ENCODE measurements around the gene U2AF1L4.
"Not testable (repeated sequence)": the region's sequence is repeated elsewhere in the genome, so short reads cannot be mapped to it uniquely, and the experiment has no call there.

Gene U2AF1L4

GRCh38 chr19:35739275-35740107 is 5.7 kb downstream of the U2AF1L4 start:
- no peak for DNase-seq

GRCh38 chr19:35738887-35739229 is 6.4 kb downstream of the U2AF1L4 start:
- no peak for DNase-seq

DNA sequence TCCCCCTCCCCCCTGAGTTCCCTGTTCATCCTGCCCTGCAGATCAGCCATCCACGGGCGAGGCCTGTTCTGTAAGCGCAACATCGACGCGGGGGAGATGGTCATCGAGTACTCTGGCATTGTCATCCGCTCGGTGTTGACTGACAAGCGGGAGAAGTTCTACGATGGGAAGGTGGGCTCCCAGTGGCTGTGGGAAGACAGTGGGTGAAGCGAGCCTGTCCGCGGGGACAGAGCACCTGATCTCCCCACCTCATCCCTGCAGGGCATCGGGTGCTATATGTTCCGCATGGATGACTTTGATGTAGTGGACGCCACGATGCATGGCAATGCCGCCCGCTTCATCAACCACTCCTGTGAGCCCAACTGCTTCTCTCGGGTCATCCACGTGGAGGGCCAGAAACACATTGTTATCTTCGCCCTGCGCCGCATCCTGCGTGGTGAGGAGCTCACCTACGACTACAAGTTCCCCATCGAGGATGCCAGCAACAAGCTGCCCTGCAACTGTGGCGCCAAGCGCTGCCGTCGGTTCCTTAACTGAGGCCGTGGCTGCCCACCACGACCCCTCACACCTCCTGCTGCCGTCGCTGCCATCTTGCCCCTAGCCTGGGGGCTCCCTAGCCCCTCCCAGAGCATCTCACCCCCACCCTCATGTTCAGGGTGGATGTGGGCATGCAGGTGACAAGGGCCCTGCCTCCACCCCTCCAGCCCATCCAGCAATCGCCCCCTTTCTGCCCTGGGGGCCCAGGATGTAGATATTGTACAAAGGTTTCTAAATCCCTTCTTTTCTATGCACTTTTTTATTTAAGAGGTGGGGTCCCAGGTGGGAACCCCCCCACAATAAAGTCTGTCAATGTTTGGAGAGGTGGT is 7.0 kb downstream of the U2AF1L4 start:
- DNase-seq = no peak

DNA sequence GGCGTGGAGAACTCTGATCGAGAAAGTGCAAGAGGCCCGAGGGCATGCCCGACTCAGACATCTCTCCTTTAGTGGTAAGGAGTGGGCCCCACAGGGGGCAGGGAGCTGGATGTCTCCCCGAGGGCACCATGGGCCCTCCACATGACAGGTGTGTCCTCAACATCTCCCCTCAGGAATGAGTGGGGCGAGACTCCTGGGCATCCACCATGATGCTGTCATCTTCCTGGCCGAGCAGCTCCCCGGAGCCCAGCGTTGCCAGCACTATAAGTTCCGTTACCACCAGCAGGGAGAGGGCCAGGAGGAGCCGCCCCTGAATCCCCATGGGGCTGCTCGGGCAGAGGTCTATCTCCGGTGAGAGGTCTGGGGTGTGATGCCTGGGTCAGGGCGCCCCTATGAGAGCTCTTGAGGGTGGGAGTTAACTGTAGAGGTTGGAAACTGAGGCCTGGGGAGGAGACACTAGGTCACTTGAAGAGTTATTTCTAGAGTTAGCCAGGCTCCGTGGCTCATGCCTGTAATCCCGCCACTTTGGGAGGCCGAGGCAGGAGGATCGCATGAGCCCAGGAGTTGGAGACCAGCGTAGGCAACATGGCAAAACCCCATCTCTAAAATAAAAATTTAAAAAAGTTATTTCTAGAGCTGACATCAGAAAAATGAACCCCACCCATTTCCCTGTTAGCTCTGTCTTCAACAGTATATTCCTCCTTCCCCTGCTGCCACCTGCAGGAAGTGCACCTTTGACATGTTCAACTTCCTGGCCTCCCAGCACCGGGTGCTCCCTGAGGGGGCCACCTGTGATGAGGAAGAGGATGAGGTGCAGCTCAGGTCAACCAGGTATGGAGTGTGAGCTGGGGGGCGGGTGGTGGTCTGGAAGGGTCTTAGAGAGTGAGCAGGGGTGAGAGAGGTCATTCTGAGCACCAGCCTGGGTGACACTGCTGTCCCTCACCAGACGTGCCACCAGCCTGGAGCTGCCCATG is 8.0 kb downstream of the U2AF1L4 start:
- peak; percentile 34 for DNase-seq

DNA sequence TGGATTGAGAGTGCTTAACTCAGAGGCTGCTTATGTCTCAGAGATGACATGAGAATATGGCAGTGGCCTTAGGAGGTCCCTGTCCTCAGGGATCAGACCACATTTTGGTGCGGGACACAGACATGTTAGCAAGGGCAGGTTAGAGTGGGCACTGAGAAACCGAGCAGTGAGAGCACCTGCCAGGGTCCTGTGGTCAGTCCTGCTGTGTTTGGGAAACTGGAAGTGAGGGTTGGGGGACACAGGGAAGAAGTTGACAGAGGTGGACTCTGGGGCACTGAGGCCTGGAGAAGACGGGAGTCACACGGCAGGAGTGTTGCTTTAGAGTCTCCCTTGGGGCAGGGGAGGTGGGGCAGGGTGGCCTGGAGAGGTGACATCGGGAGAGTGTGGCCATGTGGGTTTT is 10.3 kb downstream of the U2AF1L4 start:
- no peak for DNase-seq

DNA sequence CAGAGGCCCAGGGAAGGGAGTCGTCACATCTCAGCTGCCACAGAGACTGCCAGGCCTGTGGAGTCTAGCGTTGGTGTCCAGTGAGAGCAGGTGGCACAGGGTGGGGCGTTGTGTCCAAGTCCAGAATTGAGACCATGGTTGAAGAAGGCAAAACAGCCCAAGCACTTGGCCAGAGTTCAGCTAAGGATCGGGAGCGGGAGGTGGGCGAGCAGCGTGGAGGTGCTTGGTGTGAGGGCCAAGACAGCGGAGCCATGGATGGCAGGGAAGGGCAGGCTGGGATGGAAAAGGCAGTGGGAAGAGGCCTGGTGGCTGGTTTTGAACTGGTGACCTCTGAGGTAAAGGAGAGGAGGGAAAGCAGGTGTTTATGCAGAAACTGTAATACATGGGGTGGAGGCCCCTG is 10.9 kb downstream of the U2AF1L4 start:
- DNase-seq = no peak

DNA sequence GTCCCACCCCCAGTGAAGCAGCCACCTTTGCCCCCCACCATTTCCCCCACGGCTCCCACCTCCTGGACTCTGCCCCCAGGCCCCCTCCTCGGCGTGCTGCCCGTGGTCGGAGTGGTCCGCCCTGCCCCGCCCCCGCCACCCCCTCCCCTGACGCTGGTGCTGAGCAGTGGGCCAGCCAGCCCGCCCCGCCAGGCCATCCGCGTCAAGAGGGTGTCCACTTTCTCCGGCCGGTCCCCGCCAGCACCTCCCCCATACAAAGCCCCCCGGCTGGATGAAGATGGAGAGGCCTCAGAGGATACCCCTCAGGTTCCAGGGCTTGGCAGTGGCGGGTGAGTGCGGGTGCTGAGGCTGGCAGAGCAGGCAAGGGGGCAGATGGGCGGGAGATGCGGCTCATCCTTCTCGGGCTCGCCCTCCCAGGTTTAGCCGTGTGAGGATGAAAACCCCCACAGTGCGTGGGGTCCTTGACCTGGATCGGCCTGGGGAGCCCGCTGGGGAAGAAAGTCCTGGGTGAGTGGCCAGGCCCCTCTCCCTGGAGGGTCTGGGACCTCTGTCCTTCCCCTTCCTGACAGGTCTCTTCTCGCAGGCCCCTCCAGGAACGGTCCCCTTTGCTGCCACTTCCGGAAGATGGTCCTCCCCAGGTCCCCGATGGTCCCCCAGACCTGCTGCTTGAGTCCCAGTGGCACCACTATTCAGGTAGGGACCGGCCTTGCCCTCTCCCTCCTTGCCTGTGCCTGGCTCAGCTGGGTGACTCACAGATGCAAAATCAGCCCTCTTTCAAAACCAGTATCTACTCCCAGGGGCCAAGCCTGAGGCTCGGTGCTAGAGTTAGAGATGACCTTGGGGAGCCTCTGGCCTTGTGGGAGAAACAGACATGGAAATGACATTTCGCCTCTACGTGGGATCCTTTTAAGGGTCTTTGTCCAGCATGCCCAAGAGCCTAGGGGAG is 11.8 kb downstream of the U2AF1L4 start:
- DNase-seq = no peak

GRCh38 chr19:35732540-35733179 is 12.6 kb downstream of the U2AF1L4 start:
- no peak for DNase-seq

DNA sequence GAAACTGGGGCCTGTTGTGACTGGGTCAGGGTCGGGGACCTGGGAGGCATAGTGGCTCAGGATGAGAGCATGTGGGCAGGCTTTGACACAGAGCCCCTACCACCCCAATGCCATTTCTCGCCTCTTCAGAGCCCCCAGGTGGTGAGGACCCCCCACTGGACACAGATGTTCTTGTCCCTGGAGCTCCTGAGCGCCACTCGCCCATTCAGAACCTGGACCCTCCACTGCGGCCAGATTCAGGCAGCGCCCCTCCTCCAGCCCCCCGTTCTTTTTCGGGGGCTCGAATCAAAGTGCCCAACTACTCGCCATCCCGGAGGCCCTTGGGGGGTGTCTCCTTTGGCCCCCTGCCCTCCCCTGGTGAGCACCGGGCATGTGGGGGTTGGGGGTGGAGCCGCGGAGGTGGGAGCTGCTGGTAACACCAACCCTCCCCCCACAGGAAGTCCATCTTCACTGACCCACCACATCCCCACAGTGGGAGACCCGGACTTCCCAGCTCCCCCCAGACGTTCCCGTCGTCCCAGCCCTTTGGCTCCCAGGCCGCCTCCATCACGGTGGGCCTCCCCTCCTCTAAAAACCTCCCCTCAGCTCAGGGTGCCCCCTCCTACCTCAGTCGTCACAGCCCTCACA is 13.3 kb downstream of the U2AF1L4 start:
- no peak for DNase-seq

GRCh38 chr19:35731353-35731752 is 13.9 kb downstream of the U2AF1L4 start:
- DNase-seq = no peak

GRCh38 chr19:35730326-35730725 is 14.9 kb downstream of the U2AF1L4 start:
- no peak for DNase-seq

DNA sequence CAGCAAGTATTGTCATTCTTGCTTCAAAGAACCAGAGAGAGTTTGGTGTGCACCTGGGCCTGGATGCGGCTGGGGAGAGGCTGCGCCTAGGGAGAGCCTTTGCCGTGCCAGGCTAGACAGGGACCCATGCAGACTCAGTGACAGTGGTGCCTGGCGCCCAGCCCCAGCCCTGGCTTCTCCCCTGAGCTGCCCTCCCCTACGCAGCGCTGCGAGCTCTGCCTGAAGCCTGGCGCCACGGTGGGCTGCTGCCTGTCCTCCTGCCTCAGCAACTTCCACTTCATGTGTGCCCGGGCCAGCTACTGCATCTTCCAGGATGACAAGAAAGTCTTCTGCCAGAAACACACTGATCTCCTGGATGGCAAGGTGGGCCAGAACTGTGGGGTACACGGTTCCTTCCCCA is 15.5 kb downstream of the U2AF1L4 start:
- no peak for DNase-seq

- DNase-seq = no peak
Observed at GRCh38 chr19:35729021-35729420, 16.2 kb downstream of the U2AF1L4 start.

DNA sequence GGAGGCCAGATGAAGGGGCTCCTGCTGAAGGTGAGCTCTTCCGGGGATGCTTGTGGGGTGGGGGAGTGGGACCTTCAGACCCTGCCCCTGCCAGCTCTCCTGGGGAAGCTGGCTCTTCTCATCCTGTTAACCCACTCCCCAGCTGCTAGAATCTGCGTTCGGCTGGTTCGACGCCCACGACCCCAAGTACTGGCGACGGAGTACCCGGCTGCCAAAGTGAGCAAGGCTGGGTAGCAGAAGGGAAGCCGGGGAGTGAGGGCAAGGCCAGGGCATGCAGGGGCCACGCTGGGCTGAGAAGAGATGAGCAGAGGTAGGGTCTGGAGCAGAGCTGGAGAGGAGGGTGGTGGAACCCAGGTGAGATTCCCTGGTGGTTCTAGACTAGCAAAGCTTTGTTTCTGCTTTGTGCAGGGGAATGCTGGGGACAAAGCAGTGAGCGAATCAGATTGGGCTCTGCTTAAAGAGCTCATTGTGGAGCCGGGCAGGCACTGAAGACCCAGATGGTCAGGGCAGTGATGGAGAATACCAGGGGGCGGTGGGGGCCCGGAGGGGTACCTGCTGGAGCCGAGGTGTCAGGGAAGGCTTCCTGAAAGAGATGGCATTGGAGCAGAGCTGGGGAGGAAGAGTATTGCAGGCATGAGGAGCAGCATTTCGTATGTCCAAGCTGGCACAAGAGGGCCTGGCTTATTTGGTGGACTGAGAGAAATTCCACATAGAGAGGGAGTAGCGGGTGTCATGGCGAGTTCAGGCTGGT is 17.1 kb downstream of the U2AF1L4 start:
- no peak for DNase-seq

- DNase-seq = no peak
Observed at GRCh38 chr19:35727053-35727955, 17.9 kb downstream of the U2AF1L4 start.

DNA sequence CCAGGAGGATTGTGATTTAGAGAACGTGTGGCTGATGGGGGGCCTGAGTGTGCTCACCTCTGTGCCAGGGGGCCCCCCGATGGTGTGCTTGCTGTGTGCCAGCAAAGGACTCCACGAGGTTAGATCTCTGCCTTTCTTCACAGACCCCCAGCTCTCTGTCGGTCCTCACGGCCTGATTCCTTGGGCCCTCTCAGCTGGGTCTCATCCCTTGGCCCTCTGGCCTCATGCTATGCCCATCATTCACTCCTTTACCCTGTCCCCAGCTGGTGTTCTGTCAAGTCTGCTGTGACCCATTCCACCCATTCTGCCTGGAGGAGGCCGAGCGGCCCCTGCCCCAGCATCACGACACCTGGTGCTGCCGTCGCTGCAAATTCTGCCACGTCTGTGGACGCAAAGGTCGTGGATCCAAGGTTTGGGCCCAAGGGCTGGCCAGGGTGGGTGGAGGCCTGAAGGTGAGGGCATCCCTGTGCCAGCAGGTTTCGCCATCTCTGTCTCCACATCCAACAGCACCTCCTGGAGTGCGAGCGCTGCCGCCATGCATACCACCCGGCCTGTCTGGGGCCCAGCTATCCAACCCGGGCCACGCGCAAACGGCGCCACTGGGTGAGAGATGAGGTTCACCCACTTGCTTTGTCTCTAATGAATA is 19.9 kb downstream of the U2AF1L4 start:
- no peak for DNase-seq

GRCh38 chr19:35724560-35724959 is 20.7 kb downstream of the U2AF1L4 start:
- no peak for DNase-seq

DNA sequence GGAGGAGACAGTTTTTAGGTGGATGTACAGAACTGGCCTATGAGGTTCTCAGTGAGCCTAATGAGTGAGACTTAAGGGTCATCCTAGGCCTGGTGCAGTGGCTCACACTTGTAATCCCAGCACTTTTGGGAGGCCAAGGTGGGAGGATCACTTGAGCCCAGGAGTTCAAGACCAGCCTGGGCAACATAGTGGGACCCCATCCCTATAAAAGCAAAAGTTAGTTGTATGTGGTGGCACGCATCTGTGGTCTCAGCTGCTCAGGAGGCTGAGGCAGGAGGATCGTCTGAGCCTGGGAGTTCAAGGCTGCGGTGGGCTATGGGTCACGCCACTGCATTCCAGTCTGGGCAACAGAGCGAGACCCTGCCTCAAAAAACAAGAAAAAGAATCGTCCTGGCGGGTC is 21.1 kb downstream of the U2AF1L4 start:
- not testable (repeated sequence) for DNase-seq

Measured in activated CD4-positive, alpha-beta T cell treated with anti-CD3 and anti-CD28 coated beads, Interleukin-10, Interleukin-2, amounts not matched to agents 100 ng/mL and 50 ng/mL, durations not matched to agents 16 hours and 8 hours (primary cell).